HL-60/S4 treated with phorbol 12-myristate 13-acetate at 8.2 ng/mL for 4 days and 3 days (cell line): ENCODE data around the gene EHBP1.

Experiments used
- in situ Hi-C: fragments of 300-500 bp; cut with MboI; formaldehyde crosslinking; loops from 2 replicates; pipeline ENCODE4 v1.15.0; 2022; ENCODE audit warnings: low sequenced_read_pairs

The EHBP1 gene

GRCh38 chr2:62871506-62871905, 166.0 kb downstream of the EHBP1 start:
- in situ Hi-C loops: no loop called here

GRCh38 chr2:62873603-62874002, 168.1 kb downstream of the EHBP1 start:
- in situ Hi-C loops: no loop called here

GRCh38 chr2:62874881-62875383, 169.4 kb downstream of the EHBP1 start:
- in situ Hi-C loops: no loop called here

- in situ Hi-C loops: no loop called here
Measured at GRCh38 chr2:62881162-62881795, 175.8 kb downstream of the EHBP1 start.

GRCh38 chr2:62883629-62884028, 178.1 kb downstream of the EHBP1 start:
- in situ Hi-C loops: no loop called here

- in situ Hi-C loops: no loop called here
Measured at GRCh38 chr2:62884086-62884485, 178.6 kb downstream of the EHBP1 start.

GRCh38 chr2:62884514-62884913, 179.0 kb downstream of the EHBP1 start:
- in situ Hi-C loops: no loop called here

GRCh38 chr2:62894966-62895631, 189.6 kb downstream of the EHBP1 start:
- in situ Hi-C loops: no loop called here

- in situ Hi-C loops: no loop called here
Measured at GRCh38 chr2:62895632-62896009, 190.1 kb downstream of the EHBP1 start.

GRCh38 chr2:62897187-62897827, 191.8 kb downstream of the EHBP1 start:
- in situ Hi-C loops: no loop called here

- in situ Hi-C loops: no loop called here
Measured at GRCh38 chr2:62904344-62904743, 198.8 kb downstream of the EHBP1 start.

GRCh38 chr2:62908145-62908544, 202.6 kb downstream of the EHBP1 start:
- in situ Hi-C loops: no loop called here

GRCh38 chr2:62913311-62913710, 207.8 kb downstream of the EHBP1 start:
- in situ Hi-C loops: no loop called here

- in situ Hi-C loops: no loop called here
Measured at GRCh38 chr2:62919041-62919440, 213.5 kb downstream of the EHBP1 start.

GRCh38 chr2:62920070-62920469, 214.6 kb downstream of the EHBP1 start:
- in situ Hi-C loops: no loop called here

GRCh38 chr2:62923242-62923641, 217.7 kb downstream of the EHBP1 start:
- in situ Hi-C loops: no loop called here

GRCh38 chr2:62923881-62924280, 218.4 kb downstream of the EHBP1 start:
- in situ Hi-C loops: no loop called here

GRCh38 chr2:62928015-62928414, 222.5 kb downstream of the EHBP1 start:
- in situ Hi-C loops: no loop called here

GRCh38 chr2:62931536-62931935, 226.0 kb downstream of the EHBP1 start:
- in situ Hi-C loops: no loop called here

- in situ Hi-C loops: no loop called here
Measured at GRCh38 chr2:62933398-62933917, 227.9 kb downstream of the EHBP1 start.

GRCh38 chr2:62934517-62934916, 229.0 kb downstream of the EHBP1 start:
- in situ Hi-C loops: no loop called here

- in situ Hi-C loops: no loop called here
Measured at GRCh38 chr2:62938126-62938525, 232.6 kb downstream of the EHBP1 start.
